ENCODE results near the gene RPL36AL.

GRCh38 chr14:49617852-49618519 is 2.4 kb downstream of the RPL36AL start:
- TF ChIP-seq, protein P1, sequence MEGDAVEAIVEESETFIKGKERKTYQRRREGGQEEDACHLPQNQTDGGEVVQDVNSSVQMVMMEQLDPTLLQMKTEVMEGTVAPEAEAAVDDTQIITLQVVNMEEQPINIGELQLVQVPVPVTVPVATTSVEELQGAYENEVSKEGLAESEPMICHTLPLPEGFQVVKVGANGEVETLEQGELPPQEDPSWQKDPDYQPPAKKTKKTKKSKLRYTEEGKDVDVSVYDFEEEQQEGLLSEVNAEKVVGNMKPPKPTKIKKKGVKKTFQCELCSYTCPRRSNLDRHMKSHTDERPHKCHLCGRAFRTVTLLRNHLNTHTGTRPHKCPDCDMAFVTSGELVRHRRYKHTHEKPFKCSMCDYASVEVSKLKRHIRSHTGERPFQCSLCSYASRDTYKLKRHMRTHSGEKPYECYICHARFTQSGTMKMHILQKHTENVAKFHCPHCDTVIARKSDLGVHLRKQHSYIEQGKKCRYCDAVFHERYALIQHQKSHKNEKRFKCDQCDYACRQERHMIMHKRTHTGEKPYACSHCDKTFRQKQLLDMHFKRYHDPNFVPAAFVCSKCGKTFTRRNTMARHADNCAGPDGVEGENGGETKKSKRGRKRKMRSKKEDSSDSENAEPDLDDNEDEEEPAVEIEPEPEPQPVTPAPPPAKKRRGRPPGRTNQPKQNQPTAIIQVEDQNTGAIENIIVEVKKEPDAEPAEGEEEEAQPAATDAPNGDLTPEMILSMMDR (IDR thresholded peaks at IDR 0.05): no peak
- TF ChIP-seq POLR2AphosphoS5 (IDR thresholded peaks at IDR 0.05): no peak
- no peak for TF ChIP-seq EP300 (IDR thresholded peaks at IDR 0.05)
- no peak for TF ChIP-seq POLR2A (IDR thresholded peaks at IDR 0.05; ENCODE audit: low read depth)
